Epithelial cell of esophagus (primary cell): ENCODE data around the gene SH3BP5.

Source experiments
- DNase-seq: peaks from one replicate; pipeline ENCODE4 v3.0.0; 2010; ENCODE audit warnings: low read depth
- H3K4me3 ChIP-seq: 2 replicates; pipeline ENCODE4 v1.5.1; 2011; ENCODE audit warnings: mild to moderate bottlenecking, low read length, control low read depth
- TF ChIP-seq, protein P1 (sequence below): IDR thresholded peaks from 2 replicates; pipeline ENCODE4 v1.5.1; 2011; ENCODE audit warnings: low read depth, mild to moderate bottlenecking, low read length, control low read depth, inconsistent platforms; ENCODE audit not compliant: insufficient read depth; ENCODE audit errors: missing control alignments

Gene SH3BP5

DNA sequence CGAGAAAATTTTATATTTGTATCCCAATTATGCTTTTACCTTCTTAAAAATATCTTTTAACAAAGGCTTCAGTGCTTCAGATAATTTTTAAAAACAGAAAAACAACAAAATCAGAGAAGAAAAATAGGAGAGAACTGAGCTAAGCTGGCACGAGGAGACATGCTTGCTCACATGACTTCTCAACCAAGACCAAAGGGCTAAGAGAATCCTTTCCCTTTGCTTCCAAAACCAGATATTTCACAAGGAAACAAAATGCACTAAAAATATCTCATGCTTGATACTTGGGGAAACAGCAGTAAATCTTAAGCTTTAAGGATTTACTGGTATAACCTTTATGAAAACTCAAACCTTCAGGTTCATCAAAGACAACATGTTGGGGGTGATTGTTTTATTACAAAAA is 67.9 kb downstream of the SH3BP5 start:
- no peak for DNase-seq
- no peak overlapping the region for H3K4me3 ChIP-seq
- TF ChIP-seq, protein P1, sequence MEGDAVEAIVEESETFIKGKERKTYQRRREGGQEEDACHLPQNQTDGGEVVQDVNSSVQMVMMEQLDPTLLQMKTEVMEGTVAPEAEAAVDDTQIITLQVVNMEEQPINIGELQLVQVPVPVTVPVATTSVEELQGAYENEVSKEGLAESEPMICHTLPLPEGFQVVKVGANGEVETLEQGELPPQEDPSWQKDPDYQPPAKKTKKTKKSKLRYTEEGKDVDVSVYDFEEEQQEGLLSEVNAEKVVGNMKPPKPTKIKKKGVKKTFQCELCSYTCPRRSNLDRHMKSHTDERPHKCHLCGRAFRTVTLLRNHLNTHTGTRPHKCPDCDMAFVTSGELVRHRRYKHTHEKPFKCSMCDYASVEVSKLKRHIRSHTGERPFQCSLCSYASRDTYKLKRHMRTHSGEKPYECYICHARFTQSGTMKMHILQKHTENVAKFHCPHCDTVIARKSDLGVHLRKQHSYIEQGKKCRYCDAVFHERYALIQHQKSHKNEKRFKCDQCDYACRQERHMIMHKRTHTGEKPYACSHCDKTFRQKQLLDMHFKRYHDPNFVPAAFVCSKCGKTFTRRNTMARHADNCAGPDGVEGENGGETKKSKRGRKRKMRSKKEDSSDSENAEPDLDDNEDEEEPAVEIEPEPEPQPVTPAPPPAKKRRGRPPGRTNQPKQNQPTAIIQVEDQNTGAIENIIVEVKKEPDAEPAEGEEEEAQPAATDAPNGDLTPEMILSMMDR = no peak

DNA sequence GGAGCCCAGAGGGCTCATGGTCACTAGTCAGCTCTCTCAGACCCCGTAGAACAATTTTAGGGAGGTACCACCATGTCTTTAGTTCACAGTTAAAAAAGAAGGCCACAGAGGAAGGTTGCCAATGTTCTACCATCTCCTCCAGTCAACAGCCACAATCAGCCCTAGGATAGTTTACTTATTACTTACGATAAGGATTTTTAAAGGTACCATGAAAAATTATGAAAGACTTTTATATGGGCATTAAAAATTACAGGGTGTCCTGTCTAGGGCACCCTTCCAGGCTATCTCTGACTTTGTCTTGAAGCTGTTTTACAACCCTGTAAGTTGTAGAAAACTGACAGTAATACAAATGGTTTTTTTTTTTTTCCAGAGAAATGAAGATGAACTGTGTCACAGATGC is 68.5 kb downstream of the SH3BP5 start:
- TF ChIP-seq, protein P1 = no peak
- no peak for DNase-seq
- H3K4me3 ChIP-seq = no peak overlapping the region

DNA sequence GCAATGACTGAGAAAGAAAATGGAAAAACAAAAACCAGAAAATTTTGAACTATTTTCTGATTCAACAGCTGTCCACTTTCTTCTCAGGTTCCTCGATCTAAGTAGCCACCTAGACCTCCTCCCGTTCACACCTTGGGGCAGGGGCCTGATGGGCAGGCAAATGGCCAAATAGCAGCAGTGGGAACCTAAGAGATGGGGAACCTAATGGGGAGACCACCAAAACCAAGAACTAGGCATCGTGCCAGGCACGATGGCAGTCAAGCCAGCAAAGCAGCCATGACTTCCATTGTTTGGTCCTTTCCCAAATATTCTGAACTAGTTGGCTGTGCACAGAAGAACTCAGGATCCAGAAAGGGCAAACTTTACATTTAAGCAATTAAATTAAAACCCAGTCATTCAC is 69.3 kb downstream of the SH3BP5 start:
- H3K4me3 ChIP-seq = no peak overlapping the region
- TF ChIP-seq, protein P1 = no peak
- no peak for DNase-seq

DNA sequence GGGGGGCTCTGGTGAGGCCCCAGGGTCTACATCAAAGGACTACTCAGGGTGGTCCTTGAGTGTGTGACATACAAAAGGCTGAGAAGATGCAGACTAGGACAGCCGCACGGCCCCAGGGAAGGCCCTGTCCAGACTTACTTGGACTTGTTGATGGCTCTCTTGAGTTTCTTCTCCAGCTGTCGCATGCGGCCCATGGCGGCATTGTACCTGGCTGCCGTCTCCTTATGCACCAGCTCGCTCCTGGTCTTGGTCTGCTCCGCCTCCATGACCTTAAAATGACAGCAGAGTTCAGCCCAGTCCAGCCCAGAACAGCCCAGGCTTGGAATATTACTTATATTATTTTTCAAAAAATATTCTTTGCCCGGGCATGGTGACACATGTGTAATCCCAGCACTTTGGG is 70.4 kb downstream of the SH3BP5 start:
- TF ChIP-seq, protein P1 = no peak
- DNase-seq = no peak
- no peak overlapping the region for H3K4me3 ChIP-seq

DNA sequence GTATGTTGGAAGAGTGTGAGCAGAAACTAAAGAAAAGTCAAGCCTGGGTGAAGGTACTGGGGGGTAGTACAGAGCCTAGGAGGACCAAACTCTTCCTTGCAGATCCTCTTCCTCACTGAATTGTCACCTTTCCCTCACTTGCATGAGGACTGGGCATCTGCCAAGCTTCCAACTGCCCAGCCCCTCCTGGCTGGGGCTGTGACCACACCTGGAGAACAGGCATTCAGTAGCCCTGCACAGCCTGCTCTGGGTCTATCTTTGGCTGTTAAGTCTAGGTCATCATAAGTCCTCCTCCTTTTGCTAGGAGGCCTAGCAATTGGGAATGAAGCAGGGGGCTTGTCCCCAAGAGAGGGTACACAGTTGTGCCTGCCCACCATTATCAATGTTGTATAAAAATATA is 71.1 kb downstream of the SH3BP5 start:
- no peak for DNase-seq
- H3K4me3 ChIP-seq = no peak overlapping the region
- TF ChIP-seq, protein P1 = no peak

DNA sequence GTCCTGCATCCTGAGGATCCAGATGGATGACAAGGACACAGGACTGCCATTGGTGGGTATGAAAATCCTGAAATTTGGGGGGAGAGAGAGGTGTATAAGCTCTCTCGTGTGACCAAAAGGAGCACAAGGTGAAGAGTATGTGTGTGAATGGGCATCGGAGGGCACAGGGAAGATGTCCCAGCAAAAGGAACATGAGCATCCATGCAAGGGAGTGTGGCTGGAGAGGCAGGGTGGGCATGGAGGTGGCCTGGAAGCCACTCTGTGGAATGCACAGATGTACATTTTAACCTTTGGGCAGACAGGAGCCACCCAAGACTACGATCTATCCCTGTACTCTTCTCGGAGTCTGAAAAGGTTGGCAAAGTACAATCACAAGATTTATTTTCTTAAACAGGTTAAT is 71.9 kb downstream of the SH3BP5 start:
- no peak overlapping the region for H3K4me3 ChIP-seq
- TF ChIP-seq, protein P1 = no peak
- DNase-seq = no peak

DNA sequence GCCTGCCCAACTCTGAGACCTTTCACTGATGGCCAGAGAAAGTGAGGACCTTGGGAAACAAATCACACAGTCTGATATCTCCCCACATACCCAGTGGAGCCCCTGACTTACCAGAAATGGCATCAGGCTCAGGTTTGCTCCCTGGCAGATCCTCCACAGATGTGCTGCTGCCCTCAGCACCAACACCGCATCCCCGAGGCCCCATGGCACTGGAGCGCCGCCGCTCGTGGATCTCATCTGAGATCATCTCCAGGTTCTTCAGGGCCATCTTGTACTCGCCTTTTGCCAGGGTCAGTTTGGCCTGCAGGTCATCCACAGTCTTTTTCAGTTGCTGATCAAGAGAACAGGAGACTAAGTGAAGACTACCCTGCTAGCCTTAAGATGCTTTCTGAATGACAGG is 73.7 kb downstream of the SH3BP5 start:
- no peak for DNase-seq
- H3K4me3 ChIP-seq = no peak overlapping the region
- TF ChIP-seq, protein P1 = no peak
